GM19397 (cell line): ENCODE results near the gene RALBP1.

ENCODE experiments used
- ATAC-seq: cut with Tn5 transposase; IDR thresholded peaks from one replicate; pipeline ENCODE4 v1.9.1; 2021; ENCODE audit warnings: mild to moderate bottlenecking, moderate library complexity; ENCODE audit not compliant: unreplicated experiment

Gene RALBP1

DNA sequence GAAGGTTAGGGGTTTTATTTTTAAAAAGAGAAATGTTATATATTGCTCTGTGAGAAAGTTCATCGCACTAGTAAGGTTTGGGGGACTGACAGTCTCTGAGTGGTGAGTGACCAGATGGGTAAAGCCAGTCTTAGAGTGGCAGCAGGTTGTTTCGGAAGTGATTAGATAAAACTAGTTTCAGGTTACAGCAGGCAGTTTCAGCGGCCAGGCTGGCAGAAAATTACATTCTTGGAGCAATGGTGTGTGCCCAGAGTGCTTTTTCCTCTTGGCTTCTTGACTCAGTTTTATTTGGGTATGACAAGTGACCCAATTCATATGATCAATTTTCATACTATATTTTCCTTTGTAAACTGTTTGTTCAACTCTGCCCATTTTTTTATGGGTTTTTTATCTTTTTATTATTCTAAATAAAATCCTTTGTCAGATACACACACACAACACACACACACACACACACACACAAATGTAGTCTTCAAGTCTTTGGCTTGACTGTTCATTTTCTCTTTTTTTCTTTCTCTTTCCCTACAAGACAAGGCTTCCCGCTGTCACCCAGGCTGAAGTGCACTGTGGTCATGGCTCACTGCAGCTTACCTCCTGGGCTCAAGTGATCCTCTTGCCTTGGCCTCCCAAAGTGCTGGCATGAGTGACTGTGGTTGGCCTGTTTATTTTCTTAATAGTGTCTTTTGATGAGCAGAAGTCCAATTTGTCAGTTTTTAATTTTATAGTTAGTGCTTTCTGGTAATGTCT lies 30.9 kb downstream of the RALBP1 start:
- no peak for ATAC-seq

DNA sequence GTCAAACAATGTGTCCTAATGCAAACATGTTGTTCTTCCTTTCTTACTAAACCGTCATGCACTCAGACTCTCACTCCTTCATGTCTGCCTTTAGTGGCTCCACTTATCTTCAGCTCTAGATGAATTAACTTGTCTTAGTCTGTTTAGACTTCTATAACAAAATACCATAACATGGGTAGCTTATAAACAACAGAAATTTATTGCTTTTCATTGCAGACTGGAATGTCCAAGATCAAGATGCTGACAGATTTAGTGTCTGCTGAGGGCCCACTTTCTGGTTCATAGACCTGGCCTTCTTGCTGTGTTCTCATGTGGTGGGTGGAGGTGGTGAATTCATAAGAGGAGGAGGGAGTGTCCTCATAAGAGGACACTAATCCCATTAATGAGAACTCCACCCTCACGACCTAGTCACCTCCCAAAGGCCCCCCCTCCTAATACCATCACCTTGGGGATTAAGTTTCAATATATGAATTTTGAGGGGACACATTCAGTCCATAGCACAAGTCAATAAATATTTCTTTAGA lies 32.3 kb downstream of the RALBP1 start:
- ATAC-seq: no peak

DNA sequence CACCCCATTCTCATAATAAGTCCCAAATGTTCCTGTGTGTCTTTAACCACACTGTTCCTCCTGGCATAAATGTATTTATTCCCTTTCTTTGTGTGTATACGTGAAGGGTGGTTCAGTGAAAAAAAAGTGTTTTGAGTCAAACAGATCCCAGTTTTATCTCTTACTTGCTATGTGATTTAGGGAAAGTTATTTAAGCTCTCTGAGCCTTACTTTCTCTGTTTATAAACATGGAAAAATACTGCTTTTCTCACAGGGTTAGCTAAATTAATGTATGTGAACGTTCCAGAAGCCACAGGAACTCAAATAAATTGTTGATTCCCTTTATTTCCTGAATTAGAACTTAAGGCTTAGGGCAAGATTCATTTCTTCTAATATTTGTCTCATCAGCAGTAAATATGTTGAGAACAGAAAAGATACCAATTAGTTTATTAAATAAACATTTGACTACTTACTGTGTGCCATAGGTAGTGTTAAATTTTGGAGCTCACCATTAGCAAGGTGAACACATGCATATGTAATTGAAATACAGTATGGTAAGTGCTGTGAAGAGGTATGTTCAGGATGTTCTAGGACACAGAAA lies 33.2 kb downstream of the RALBP1 start:
- no peak for ATAC-seq

DNA sequence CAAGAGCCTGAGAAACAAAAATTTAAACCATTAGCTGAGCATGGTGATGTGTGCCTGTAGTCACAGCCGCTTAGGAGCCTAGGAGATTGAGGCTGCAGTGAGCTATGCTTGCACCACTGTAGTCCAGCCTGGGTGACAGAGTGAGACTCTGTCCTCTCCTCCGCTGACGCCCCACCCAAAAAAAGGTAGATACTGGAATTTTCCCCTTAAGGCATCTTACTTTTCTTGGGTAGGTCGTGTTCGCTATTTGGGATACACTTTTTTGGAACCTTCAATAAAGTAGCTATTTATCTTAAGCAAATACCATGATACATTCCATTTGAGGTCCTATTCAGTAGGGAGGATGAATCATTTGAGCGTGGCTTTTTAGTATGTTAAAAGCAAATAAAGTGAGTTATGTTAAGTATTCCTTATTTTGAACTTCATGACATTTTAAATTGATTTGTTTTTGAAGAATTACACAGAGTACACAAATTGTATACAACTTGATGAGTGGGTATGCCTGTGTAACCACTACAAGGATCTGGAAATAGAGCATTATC lies 38.7 kb downstream of the RALBP1 start:
- no peak for ATAC-seq

DNA sequence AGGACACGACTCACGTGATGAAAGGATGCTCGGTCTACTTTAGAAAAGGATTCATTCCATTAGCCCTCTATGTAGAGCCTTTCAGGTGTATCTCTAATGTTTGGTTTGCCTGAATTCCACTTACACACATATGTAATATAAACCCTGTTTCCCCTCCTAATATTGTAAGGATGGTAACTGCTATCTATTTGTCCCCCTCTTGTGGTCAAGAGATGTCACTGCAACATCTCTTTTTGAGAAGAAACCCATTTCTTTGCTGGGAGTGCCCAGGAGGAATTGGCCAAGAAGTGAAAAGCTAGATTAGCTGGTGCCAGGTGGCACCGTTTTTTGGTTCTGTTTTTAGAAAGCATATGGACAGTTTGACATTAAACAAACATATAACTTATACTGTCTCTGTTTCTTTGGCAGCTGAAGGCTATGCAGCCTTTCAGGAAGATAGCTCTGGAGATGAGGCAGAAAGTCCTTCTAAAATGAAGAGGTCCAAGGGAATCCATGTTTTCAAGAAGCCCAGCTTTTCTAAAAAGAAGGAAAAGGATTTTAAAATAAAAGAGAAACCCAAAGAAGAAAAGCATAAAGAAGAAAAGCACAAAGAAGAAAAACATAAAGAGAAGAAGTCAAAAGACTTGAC lies 41.2 kb downstream of the RALBP1 start:
- no peak for ATAC-seq

DNA sequence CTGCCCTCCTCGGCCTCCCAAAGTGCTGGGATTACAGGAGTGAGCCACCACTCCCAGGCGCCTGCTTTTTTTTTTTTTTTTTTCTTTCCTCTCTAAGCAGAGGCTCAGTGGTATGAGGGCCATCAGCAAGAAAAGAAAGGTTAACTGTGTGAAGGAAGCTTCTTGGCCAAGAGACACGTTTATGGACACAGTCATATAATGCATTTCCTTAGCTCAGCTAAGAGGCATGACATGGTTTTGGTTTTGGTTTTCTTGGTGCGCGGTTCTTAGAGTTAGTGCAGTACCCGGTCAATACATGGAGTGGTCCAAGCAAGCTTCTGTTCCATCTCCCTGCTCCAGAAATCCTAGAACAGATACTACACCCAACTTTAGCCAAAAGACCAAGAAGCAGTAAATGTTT lies 42.6 kb downstream of the RALBP1 start:
- no peak for ATAC-seq

DNA sequence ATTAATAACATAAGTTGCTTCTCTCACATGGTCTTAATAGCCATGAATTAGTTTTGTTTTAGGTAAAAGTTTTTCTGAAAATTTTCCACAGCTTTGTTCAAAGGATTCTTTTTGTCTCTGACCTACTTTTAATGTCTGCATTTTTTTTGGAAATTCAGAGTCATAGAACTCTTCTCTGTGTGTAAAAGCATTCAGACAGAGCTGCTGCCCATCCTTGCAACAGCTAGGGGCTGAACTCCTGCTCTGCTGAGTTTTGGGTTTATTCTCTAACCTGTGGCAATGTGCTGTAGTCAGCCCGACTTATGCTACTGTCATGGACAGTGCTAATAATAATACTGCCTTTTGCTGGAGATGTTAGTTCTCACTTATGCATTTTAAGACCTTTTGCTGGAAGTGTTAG lies 44.1 kb downstream of the RALBP1 start:
- ATAC-seq: no peak

DNA sequence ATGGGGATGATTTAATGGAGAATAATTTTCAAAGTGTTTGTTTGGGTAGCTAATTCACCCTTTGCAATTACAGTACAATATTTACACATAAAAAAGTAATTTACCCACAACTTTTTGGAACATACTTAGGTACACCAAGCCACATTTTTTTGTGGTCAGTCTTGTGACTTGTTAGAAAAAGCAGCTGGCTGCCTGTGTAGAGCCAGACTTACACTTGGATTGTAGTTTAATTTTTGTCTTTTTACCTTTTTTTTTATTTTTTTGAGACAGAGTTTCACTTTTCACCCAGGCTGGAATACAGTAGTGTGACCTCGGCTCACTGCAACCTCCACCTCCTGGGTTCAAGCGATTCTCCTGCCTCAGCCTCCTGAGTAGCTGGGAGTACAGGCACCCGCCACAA lies 45.4 kb downstream of the RALBP1 start:
- ATAC-seq: no peak

DNA sequence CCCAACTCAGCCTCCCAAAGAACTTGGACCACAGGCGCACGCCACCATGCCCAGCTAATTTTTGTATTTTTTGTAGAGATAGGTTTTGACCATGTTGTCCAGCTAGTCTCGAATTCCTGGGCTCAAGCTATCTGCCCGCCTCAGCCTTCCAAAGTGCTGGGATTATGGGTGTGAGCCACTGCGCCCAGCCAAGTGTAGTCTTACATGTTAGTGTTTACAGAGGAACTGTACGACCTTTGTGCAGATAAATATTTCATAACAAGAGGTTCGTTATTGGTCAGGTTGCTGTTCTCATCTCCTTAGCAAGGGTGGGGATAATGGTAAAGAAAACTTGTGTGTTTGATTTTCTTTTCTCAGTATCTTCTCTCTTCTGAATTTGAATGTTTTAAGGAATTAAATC lies 46.5 kb downstream of the RALBP1 start:
- no peak for ATAC-seq

DNA sequence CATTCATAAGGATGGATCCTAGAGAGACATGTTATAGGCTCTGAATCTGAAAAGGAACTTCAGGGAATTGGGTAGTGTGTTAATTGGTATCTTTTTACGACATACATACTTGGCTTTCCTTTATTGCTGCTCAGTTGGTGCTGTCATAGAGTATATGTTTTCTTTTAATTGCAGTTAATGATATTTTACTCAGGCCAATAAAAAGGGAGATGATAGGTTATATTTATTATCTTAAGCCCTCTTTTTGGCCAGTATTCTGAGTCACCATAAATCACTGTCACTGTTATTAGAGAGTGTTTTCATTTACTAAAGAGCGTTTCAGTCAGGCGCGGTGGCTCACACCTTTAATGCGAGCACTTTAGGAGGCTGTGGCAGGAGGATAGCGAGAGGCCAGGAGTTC lies 47.6 kb downstream of the RALBP1 start:
- ATAC-seq: no peak

DNA sequence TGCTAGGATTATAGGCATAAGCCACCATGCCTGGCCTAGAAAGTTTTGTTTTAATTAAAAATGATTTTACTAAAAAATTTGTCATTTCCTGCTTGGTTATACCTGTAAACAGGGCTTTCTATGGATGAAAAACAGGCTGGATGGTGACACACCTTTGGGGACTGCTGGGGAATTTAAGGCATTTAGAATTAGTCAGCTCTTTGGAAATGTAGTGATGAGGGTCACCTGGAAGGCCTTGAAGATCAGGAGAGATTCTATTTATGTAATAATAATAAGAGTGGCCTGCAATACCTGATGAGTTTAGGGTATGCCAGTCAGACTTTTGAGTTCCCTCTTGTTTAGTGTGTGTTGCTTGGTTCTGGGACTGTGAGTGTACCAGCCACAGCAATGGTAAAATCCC lies 51.1 kb downstream of the RALBP1 start:
- ATAC-seq: no peak

DNA sequence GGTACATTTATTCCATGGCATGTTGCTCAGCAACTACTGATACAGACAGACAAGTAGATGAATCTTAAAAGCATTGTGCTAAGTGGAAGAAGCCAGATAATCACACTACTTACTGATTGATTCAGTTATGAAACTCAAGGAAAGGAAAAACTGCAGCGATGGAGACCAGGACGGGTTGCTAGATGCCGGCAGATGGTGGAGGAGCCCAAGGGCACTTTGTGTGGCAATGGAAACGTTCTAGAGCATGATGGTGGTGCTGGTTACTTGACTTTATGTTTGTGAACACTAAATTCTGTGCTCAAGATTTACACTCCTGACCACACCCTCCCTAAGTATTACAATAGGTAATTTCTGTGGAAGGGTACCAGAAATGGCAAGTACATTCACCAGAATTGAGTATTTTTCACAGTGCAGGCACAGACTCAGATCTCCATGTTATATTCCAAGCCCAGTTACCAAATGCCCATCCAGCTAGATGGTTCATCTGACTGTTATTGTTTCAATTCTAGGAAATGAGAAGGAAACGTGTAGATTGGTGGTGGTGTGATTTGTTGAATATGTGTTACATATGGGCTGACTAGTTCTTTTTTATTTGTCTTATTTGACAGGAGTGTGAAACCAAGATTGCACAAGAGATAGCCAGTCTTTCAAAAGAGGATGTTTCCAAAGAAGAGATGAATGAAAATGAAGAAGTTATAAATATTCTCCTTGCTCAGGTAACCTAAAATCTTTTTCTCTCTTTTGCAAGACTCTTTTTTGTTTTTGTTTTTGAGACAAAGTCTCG lies 55.1 kb downstream of the RALBP1 start:
- no peak for ATAC-seq

DNA sequence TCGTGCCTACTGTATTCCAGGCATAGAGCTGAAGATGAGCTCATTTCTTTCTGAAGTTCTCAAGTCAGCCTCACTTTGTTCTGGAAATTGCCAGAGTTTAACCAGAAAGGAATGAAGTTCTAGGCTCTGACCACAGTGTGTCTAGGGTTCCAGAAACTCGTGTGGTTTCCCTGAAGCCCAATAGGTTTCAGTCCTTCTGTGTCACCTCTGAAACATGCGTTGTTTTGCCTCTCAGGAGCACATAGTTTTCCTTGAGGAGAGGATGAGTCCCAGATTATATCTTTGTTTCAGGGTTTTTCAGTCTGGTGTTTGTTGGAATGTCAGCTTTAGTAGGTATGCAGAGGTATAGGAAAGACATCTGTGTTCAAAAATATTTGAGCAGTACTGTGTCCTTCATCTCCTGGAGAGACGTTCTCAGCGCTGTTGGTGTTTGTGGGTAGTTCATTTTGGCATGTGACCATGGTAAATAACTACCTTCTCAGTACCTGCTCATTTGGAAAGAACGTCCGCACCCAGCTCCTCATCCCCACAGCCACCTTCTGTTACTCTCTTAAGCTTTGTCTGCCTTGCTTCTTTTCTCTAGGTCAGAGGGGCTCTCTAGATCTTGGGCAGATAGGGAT lies 56.6 kb downstream of the RALBP1 start:
- ATAC-seq: no peak

DNA sequence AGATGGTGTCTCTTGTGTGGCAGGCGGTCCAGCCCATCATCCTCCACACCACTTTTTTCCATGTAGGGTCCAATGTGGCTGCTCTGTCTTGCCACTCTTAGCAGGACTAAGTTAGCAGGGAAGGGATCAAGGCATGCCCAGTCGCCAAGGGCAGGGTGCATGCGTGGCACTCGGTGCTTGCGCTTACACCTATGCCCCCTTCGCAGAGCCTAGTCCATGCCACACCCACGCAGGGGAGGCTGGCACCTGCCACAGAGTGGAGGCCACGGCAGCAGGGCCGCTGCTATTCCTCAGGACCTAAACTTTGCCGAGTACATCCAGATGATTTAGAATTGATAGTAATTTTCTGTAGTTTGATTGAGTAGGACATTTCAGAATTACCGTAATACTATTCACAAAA lies 59.5 kb downstream of the RALBP1 start:
- ATAC-seq: no peak

DNA sequence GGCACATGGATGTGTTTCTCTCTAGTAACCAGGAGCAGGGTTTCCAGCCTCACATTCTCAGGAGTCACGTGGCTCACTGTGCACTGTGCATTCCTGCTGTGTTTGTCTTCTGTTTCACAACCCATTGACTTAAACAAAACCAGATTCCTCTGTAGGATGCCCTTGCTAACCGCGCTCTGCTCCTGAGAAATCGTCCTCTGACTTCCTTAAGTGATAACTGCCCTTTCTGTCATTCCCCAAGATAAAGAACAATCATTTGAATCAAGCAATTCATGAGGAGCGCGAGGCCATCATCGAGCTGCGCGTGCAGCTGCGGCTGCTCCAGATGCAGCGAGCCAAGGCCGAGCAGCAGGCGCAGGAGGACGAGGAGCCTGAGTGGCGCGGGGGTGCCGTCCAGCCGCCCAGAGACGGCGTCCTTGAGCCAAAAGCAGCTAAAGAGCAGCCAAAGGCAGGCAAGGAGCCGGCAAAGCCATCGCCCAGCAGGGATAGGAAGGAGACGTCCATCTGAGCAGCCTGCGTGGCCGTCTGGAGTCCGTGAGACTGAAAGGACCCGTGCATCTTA lies 60.2 kb downstream of the RALBP1 start:
- ATAC-seq: no peak

DNA sequence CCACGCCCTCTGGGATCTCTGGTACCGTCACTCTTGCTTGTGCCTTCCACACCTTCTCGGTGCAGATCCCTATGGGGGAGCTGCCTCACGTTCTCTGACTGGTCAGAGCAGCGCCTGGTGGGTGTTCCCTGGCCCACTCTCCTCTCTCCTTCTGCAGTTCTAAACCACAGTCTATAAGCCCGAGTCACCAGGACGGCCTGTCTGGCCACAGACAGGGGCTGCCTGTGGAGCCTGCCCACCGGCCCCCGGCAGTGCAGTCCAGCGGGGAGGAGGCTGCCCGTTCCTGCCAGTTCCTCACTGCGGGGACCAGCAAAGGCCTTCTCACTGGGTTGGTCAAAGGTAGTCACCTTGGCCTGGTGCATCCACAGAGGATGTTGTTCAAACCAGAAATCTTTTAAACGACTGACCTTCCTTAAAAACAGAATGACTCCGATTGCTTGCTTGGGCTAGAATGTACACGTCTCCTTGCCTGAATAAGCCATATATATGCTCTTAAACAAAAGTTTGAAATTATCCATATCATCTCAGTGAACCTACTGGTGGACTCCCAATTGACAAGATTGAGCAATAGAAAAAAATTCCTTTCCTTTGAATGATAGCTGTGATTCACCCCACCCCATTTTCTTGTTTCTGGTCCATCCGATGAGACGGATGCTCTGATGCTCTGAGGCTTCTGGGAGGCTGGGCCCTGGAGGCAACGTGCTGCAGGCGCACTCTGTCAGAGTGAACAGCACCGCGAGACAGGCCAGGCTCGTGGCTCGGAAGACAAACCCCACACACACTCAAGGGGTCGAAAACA lies 61.2 kb downstream of the RALBP1 start:
- ATAC-seq: no peak

DNA sequence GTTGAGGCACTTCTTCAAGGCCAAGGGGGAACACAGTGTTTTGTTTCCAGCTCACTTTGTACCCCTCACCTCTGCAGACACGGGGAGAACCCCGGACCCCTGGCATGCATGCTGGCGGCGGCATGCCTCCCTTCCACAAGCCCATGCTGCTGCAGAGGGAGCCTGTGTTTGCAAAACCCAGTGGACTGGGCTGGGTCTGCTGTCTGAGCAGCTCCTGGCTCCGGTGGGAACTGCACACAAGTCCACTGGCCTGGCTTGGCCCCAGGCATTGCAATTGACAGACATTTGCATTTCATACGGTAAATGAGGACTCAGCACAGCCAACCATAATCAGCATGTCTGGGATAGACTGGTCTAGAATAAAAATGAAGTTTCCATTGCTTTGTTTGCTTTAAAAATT lies 62.4 kb downstream of the RALBP1 start:
- no peak for ATAC-seq

DNA sequence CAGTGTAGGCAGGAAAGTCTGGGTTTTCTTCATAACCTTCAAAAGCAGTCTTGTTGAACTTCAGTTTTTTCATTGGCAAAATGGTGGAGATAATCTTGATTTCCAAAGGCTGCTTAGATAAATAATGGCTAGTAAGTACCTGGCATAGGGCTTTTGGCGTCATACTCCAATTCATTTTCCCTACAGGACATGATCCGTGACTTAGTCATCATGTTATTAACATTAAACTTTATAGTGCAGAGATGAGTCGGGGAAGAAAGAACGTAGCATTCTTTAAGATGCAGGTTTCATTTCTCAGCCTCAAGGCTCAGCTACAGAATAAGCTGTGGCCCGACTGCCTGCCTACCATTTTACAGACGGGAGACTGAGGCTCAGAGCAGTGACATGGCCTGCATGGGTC lies 64.0 kb downstream of the RALBP1 start:
- ATAC-seq: no peak

DNA sequence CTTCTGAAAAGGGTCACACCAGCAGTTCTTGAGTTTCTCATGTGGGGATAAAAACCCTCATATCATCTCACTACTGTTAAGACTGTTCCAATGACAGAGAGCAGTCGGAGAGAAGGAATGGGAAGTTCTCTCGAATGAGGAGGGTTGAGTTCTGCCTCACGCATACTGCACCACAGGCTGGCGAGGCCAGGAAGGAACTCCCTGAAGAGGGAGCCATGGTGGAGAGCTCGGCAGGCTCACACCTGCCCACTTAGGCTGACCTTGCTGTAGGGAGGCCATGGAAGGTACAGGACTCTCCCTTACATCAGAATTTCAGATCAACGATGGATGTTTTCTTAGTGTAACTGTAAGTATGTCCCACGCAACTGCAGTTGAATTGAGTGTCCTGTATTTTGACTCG lies 64.6 kb downstream of the RALBP1 start:
- ATAC-seq: no peak

DNA sequence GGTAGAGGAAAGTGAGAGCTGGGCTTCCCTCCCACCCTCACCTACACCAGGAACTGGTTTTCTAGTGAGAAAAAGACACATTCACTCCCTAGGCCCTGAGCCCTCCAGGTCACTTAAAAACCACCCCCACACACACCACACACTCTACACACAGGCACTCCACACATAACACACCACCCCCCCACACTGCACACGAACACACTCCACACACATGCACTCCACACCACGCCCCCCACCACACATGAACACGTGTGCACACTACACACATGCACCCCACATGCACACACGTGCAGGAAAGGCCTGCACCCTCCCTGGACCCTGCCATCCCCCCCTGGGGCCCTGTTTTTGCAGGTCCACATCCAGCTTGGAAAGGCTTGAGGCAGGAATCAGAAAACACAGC lies 67.6 kb downstream of the RALBP1 start:
- no peak for ATAC-seq
